ACHN (cell line): ENCODE data around the gene CSNK1E.

ENCODE experiments used
- DNase-seq: peaks from one replicate; pipeline ENCODE4 v3.0.0-alpha.2; 2015
- in situ Hi-C: cut with HindIII; loops from 2 replicates; pipeline ENCODE4 v1.10.0; 2017; ENCODE audit warnings: low sequenced_read_pairs, low pct_ligation_motif_present, low pct_unique_long_range_greater_than_20kb

Gene CSNK1E

GRCh38 chr22:38262051-38262795 lies 55.0 kb downstream of the CSNK1E start:
- in situ Hi-C loops: no loop called here
- DNase-seq: peak; percentile 32

- in situ Hi-C loops: no loop called here
- DNase-seq: no peak
Measured at GRCh38 chr22:38260761-38261681, 56.2 kb downstream of the CSNK1E start.

- DNase-seq: no peak
Measured at GRCh38 chr22:38259370-38259769, 57.9 kb downstream of the CSNK1E start.

GRCh38 chr22:38258895-38259294 lies 58.3 kb downstream of the CSNK1E start:
- in situ Hi-C loops: no loop called here
- DNase-seq: no peak

More at GRCh38 chr22:38259370-38259769, 57.9 kb downstream of the CSNK1E start:
- in situ Hi-C loops: no loop called here

DNA sequence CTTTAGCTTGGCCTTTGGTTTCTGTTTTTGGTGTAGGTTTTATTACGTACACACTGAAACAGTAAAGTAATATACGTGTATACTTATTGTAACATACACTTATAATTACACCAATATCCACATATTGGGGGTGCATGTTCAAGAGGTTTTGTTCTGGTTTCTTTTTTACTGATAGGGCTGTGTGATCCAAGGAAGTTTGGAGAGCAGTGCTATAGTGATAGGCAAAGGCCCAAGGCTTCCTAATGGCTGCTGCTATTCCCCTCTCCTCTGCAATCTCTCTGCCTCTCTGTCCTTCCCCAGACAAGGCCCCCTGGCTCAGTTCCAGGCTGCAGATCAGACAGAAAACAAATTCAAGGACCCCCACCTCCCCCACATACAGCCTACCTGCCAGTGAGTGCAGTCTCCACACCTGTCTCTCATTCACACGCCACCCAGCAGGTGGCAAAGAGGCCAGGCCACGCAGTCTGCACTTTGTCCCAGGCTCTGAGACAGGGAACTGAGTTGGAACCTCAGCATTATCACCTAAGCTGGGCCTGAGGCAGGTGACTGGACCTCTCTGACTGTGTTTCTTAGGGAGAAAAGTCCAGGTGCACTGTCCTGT lies 59.5 kb downstream of the CSNK1E start:
- in situ Hi-C loops: no loop called here
- DNase-seq: no peak

- in situ Hi-C loops: no loop called here
- no peak for DNase-seq
Measured at GRCh38 chr22:38257181-38257580, 60.1 kb downstream of the CSNK1E start.

DNA sequence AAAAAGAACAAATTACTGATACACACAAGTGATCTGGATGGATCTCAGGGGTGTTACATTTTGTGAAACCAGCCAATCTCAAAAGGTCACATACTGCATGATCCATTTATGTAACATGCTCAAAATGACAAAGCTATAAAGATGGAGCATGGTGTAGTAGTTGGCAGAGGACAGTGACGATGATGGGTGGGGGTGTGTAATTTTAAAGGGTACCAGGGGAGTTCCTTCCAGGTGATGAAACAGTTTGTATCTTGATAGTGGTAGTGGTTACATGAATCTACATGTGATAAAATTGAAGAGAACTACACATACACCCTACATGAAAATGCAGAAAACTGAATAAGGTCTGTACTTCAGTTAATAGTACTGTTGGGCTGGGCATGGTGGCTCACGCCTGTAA lies 61.5 kb downstream of the CSNK1E start:
- no peak for DNase-seq
- in situ Hi-C loops: no loop called here

DNA sequence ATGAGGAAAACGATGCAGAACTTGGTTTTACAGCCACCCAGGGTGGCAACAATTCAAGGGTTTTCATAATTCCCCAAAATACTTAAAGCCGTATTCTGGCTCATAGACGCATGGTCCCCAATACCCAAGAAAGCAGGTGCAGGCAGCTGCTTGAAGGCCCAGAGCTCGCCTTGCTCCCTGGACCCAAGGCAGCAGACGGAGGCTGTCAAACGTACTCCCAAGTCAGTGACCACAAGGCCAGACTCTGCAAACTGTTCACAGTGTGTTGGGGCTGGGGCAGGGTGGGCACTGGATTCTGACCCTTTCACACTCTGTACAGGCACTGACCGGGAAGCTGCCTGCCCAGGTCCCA lies 65.9 kb downstream of the CSNK1E start:
- no peak for DNase-seq
- in situ Hi-C loops: no loop called here

DNA sequence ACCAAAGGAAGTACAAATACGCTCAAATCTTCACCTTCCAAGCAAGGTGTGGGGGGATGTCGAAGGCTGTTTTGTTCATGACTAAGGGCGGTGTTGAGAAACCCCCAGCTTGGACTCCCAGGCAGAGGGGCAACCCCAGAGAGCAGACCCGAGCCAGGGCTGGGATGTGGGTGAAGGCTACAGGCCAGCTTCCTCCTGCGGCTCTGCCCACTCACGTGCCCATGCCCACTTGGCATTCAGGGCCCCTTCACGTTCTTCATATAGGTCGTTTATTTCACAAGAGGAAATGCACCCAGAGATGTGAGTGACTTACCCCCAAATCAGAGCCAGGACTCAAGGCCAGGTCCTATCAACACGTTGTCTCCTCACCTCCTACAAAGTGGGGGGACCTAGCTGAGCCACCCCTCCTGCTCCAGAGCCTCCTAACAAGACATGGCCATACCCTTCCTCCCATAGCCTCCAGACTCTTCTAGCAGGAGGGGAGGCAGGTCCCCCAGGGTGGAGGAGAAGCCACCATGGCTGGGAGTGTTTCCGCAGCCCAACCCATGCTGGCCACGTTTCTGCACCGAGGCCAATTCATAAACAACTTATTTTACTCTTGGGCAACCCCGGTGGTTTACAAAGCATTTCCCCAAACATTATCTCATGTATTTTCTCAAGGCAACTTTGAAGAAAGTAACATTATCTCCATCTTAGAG lies 66.4 kb downstream of the CSNK1E start:
- DNase-seq: no peak
- in situ Hi-C loops: no loop called here

- no peak for DNase-seq
- in situ Hi-C loops: no loop called here
Measured at GRCh38 chr22:38249803-38250642, 67.2 kb downstream of the CSNK1E start.

DNA sequence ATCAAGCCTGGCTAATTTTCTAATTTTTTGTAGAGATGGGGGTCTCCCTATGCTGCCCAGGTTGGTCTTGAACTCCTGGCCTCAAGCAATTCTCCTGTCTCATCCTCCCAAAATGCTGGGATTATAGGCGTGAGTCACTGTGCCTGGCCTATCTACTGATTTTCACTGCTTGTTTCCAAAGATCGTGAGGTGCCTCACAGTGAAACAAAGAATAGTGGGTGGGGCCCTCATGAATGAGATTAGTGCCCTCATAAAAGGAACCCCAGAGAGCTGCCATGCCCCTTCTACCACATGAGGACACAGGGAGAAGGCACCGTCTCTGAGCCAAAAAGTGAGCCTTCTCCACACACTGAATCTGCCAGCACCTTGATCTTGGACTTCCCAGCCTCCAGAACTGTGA lies 67.9 kb downstream of the CSNK1E start:
- in situ Hi-C loops: no loop called here
- no peak for DNase-seq

DNA sequence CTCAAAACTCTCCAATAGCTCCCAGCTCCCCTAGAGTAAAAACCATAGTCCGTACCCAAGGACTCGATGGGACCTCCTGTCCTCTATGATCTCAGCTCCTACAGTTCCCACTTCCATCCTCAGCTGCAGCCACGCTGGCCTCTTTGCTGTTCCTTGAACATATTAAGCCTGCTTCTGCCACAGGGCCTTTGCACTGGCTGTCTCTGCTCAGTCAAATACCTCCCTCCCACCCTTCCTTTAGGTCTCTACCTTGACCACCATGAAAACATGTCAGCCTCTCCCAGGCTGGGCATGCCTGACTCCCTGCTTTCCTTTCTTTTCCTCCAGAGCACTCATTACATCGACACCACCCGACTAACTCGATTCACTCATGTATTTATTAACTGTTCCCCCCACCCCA lies 69.0 kb downstream of the CSNK1E start:
- in situ Hi-C loops: no loop called here
- no peak for DNase-seq

GRCh38 chr22:38247713-38248112 lies 69.5 kb downstream of the CSNK1E start:
- DNase-seq: no peak
- in situ Hi-C loops: no loop called here

DNA sequence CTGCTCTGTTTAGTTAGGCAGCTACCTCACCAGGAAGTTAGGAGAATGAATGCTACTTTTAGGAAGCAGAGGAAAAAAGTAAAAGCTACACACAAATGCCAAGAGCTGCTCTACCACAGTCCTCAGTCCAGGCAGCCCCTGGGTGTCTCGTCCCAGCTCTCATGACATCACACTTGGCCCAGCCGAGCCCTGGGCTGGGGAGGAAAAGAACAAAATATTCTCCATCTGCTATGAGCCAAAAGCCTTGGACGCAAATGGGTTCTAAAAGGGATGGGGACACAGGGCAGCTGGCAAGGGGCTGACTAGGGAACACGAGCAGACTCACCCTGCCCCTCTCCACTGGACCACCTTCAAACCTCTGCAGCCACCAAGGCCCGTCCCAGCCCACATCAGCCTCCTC lies 70.5 kb downstream of the CSNK1E start:
- no peak for DNase-seq
- in situ Hi-C loops: no loop called here

GRCh38 chr22:38246046-38246658 lies 71.1 kb downstream of the CSNK1E start:
- no peak for DNase-seq
- in situ Hi-C loops: no loop called here

- DNase-seq: no peak
- in situ Hi-C loops: no loop called here
Measured at GRCh38 chr22:38244106-38244505, 73.1 kb downstream of the CSNK1E start.

GRCh38 chr22:38243007-38243765 lies 74.0 kb downstream of the CSNK1E start:
- in situ Hi-C loops: no loop called here
- DNase-seq: no peak
